ENCODE data around the gene THBS4.

THBS4 gene

DNA sequence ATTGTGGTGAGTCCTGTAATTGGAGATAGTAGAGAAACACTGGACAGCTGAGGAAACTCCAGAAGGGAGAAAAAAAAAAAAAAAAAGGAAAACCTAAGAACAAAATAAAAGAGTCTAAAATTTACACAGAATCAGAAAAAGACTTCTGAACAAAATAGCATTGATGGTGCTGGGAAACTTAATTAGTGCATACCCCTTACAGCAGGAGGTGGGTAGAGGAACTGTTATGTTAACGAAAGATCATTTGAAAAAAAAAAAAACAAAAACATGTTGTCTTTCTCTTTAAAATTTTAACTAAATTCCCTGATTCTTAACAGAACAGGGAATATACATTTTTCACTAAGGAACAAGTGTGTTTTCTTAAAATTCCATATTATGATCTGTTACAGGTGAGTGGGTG, 32.5 kb upstream of the THBS4 start:
- no peak overlapping the region for H3K4me3 ChIP-seq (ENCODE audit: low read depth, low read length)
- TF ChIP-seq CTCF (IDR thresholded peaks at IDR 0.05; ENCODE audit: borderline replicate concordance, insufficient read depth, low read depth, low read length): no peak

DNA sequence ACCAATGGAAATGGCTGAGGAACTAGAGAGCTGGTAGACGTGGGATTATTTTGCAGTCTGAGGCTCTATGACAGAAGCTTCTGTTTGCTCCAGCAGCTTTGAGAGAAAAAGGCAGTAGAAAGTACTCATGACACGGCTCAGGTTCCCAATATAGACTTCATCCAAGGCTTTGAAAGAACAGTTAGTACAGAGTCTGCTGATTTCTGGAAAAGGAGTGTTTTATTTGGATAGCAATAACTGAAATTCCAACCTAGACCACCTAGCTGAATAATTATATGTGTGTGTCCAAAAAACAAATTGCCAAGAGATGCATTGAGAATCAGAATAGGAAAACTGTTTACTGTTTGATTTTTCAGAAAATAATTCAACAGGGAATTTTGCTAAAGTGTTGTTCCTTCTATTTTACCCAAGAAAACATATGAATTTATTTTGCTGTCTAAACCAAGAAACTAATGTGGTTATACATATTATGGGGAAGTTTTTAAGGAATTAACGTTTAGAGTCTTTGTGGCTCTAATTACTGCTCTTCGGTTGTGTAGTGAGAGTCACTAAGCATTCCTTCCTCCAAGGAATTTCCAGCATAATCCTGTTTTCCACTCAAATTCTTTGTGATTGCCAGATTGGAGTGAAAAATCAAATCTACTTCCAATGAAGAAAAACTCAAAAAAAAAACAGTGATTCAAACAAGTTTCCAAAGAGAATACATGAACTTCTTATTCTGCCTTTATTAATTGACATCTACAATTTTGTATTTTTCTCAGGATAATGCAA, 26.0 kb upstream of the THBS4 start:
- no peak for TF ChIP-seq CTCF (IDR thresholded peaks at IDR 0.05; ENCODE audit: borderline replicate concordance, insufficient read depth, low read depth, low read length)
- no peak overlapping the region for H3K4me3 ChIP-seq (ENCODE audit: low read depth, low read length)

GRCh38 chr5:80010754-80011392, 24.3 kb upstream of the THBS4 start:
- TF ChIP-seq CTCF (IDR thresholded peaks at IDR 0.05; ENCODE audit: borderline replicate concordance, insufficient read depth, low read depth, low read length): no peak
- no peak overlapping the region for H3K4me3 ChIP-seq (ENCODE audit: low read depth, low read length)

- TF ChIP-seq CTCF (IDR thresholded peaks at IDR 0.05; ENCODE audit: borderline replicate concordance, insufficient read depth, low read depth, low read length): no peak
- no peak overlapping the region for H3K4me3 ChIP-seq (ENCODE audit: low read depth, low read length)
These were observed 10.1 kb upstream of the THBS4 start for GRCh38 chr5:80025069-80025468.

- H3K4me3 ChIP-seq (ENCODE audit: low read depth, low read length): no peak overlapping the region
- no peak for TF ChIP-seq CTCF (IDR thresholded peaks at IDR 0.05; ENCODE audit: borderline replicate concordance, insufficient read depth, low read depth, low read length)
These were observed 8.3 kb upstream of the THBS4 start for GRCh38 chr5:80026841-80027240.

DNA sequence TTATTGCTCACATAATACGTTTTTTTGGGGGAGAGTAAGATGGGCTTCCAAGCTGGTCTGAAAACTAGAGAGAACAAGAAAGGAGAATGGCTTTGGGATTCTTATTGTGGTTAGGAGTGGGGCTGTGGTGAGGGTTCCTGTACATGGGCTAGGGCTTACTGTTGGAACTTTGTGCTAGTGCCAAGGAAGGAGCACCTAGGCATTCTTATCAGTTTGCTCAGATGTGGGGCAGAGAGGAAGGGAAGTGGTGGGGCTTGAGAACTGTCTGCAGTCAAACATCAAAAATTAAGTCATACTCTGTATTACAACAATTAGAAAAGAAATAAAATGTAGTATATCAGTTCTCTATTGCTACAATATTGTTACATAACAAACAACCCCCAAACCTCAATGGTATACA, 4.0 kb upstream of the THBS4 start:
- H3K4me3 ChIP-seq (ENCODE audit: low read depth, low read length): no peak overlapping the region
- no peak for TF ChIP-seq CTCF (IDR thresholded peaks at IDR 0.05; ENCODE audit: borderline replicate concordance, insufficient read depth, low read depth, low read length)

- TF ChIP-seq CTCF (IDR thresholded peaks at IDR 0.05; ENCODE audit: borderline replicate concordance, insufficient read depth, low read depth, low read length): no peak
These were observed 1.6 kb upstream of the THBS4 start for GRCh38 chr5:80033513-80033912.

More at GRCh38 chr5:80033513-80033912, 1.6 kb upstream of the THBS4 start:
- no peak overlapping the region for H3K4me3 ChIP-seq (ENCODE audit: low read depth, low read length)
